GM23338 (cell line): ENCODE data around the gene CLEC3B.

Source experiments
- CREB1 ChIP-seq: fragments of 250-450 bp; sonication (Bioruptor Pico); IDR thresholded peaks from 2 replicates; pipeline ENCODE4 v1.5.0; 2020; ENCODE audit warnings: low read depth, mild to moderate bottlenecking, moderate library complexity
- EZH2 ChIP-seq: fragments of 200-600 bp; sonication (generic); IDR thresholded peaks from one replicate; pipeline ENCODE4 v1.8.0; 2017; ENCODE audit warnings: antibody characterized with exemption, mild to moderate bottlenecking, low read depth; ENCODE audit not compliant: unreplicated experiment
- EZH2phosphoT487 ChIP-seq: fragments of 200-600 bp; sonication (generic); IDR thresholded peaks from one replicate; pipeline ENCODE4 v1.8.1; 2018; ENCODE audit warnings: antibody characterized with exemption; ENCODE audit not compliant: unreplicated experiment
- JUNB ChIP-seq: IDR thresholded peaks from one replicate; pipeline ENCODE4 v1.6.1; 2016; ENCODE audit warnings: antibody characterized with exemption; ENCODE audit not compliant: unreplicated experiment
- POLR2AphosphoS5 ChIP-seq: IDR thresholded peaks from 2 replicates; pipeline ENCODE4 v1.6.1; 2016; ENCODE audit warnings: antibody characterized with exemption, low read depth
- REST ChIP-seq: IDR thresholded peaks from one replicate; pipeline ENCODE4 v1.6.1; 2018; ENCODE audit warnings: antibody characterized with exemption; ENCODE audit not compliant: unreplicated experiment
- ZNF331 ChIP-seq: fragments of 250-450 bp; sonication (Bioruptor Pico); IDR thresholded peaks from 2 replicates; pipeline ENCODE4 v1.5.0; 2020; ENCODE audit warnings: low read depth, mild to moderate bottlenecking, moderate library complexity
- ZNF462 ChIP-seq: fragments of 250-450 bp; sonication (Bioruptor Pico); IDR thresholded peaks from 2 replicates; pipeline ENCODE4 v1.5.0; 2020; ENCODE audit warnings: mild to moderate bottlenecking, moderate library complexity
- TF ChIP-seq, protein P1 (sequence below), 2 experiments: fragments of 200-600 bp in 1 of 2; sonication (generic) in 1 of 2; conservative IDR thresholded peaks; 2 replicates each; pipeline versions ENCODE4 v1.5.1 to v1.6.1; 2016 to 2017; ENCODE audit warnings: antibody characterized with exemption in 2 of 2, low read depth in 2 of 2, mild to moderate bottlenecking in 2 of 2, moderate library complexity in 1 of 2

- TF ChIP-seq, protein P1, sequence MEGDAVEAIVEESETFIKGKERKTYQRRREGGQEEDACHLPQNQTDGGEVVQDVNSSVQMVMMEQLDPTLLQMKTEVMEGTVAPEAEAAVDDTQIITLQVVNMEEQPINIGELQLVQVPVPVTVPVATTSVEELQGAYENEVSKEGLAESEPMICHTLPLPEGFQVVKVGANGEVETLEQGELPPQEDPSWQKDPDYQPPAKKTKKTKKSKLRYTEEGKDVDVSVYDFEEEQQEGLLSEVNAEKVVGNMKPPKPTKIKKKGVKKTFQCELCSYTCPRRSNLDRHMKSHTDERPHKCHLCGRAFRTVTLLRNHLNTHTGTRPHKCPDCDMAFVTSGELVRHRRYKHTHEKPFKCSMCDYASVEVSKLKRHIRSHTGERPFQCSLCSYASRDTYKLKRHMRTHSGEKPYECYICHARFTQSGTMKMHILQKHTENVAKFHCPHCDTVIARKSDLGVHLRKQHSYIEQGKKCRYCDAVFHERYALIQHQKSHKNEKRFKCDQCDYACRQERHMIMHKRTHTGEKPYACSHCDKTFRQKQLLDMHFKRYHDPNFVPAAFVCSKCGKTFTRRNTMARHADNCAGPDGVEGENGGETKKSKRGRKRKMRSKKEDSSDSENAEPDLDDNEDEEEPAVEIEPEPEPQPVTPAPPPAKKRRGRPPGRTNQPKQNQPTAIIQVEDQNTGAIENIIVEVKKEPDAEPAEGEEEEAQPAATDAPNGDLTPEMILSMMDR (conservative IDR thresholded peaks at IDR 0.05; ENCODE audit: low read depth in 2 of 2) = no peak
- TF ChIP-seq EZH2phosphoT487 = no peak
- no peak for TF ChIP-seq REST
- no peak for TF ChIP-seq ZNF462 (CRISPR knock-in tag)
- TF ChIP-seq EZH2 = no peak
- TF ChIP-seq ZNF331 = no peak
- no peak for TF ChIP-seq CREB1 (CRISPR knock-in tag)
- TF ChIP-seq POLR2AphosphoS5 = no peak
- no peak for TF ChIP-seq JUNB
These were observed 6.0 kb downstream of the CLEC3B start for GRCh38 chr3:45032113-45032512.
